ENCODE data around the gene PKD1L1.
A peak's percentile ranks its signal among the peaks of the same experiment; 100 is the strongest.
"Not testable (repeated sequence)": the region's sequence is repeated elsewhere in the genome, so short reads cannot be mapped to it uniquely, and the experiment has no call there.

The PKD1L1 gene

DNA sequence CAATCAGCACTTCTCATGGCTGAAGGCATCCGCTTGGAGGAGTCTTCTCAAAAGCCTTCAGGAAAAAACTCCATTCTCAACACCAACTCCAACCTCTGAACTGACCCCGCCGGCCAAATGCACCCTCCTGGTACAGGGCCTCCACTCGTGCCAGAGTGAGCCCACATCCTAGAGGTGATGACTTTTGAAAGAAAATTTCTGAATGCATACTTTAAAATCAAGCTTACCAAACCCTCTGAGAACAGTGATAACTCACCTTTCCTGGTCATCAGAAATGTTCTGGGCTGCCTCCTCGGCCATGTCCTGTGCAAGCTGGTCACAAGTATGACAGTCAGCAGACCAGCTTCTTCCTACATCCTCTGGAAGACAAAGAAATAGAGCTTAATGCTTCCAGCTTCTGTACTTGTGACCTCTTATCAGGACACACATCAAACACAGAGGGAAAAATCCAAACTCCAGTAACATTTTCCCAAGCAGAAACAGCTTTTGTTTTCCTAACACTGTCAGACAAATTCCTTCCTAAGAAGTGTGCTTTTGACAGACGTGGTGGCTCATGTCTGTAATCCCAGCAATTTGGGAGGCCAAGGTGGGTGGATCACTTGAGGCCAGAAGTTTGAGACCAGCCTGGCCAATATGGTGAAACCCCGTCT lies at the start of gene PKD1L1:
PKD1L1 (minus strand) TSS at position 326 of the 650 bp plus-strand sequence; CDS start at position 300, 26 bp downstream.
- DNase-seq, result peak in 1 of 42 donors; percentile 15
- intact Hi-C loops (cut with DNase I), result loop anchor here (5.0 kb wide), 1 partner anchor 159 kb away; no protein-coding TSS in a partner anchor

GRCh38 chr7:47992446-47992845 lies 44.2 kb upstream of the PKD1L1 start:
- no peak for DNase-seq
- intact Hi-C loops (cut with DNase I), result no loop called here

GRCh38 chr7:47991741-47992311 lies 43.6 kb upstream of the PKD1L1 start:
- intact Hi-C loops (cut with DNase I), result no loop called here

DNA sequence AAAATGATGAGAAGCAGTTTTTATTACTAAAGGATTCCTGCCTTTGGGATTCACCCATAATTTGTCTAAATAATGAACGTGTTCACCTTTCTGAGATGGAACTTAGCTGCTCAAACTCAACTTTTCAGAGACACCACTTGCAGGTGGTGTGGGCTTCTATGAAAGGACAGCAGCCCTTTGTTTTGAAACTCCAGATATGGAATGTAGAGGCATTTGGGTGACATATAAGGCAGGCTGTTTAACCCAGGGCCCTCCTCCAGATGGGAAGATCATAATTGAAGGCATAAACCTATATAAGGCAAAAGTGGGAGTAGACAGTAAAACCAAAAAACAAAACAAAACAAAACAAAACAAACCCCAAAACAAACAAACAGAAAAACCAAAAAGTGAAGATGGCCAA lies 43.0 kb upstream of the PKD1L1 start:
- DNase-seq, result no peak
- intact Hi-C loops (cut with DNase I), result no loop called here

More at GRCh38 chr7:47991741-47992311, 43.6 kb upstream of the PKD1L1 start:
- peak; percentile 59 to 90 (median 78) for DNase-seq

GRCh38 chr7:47990592-47990991 lies 42.3 kb upstream of the PKD1L1 start:
- DNase-seq, result no peak
- intact Hi-C loops (cut with DNase I), result no loop called here

DNA sequence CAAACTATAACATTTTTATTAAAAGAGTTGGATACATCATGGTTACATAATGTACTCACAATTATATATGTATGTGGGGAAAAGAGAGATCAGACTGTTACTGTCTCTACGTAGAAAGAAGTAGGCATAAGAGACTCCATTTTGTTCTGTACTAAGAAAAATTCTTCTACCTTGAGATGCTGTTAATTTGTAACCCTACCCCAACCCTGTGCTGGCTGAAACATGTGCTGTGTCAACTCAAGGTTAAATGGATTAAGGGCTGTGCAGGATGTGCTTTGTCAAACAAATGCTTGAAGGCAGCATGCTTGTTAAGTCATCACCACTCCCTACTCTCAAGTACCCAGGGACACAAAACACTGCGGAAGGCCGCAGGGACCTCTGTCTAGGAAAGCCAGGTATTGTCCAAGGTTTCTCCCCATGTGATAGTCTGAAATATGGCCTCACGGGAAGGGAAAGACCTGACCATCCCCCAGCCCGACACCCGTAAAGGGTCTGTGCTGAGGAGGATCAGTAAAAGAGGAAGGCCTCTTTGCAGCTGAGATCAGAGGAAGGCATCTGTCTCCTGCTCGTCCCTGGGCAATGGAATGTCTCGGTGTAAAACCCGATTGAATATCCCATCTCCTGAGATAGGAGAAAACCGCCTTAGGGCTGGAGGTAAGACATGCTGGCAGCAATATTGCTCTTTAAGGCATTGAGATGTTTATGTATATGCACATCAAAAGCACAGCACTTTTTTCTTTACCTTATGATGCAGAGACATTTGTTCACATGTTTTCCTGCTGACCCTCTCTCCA lies 41.5 kb upstream of the PKD1L1 start:
- DNase-seq; intact Hi-C loops (cut with DNase I): not testable (repeated sequence)

DNA sequence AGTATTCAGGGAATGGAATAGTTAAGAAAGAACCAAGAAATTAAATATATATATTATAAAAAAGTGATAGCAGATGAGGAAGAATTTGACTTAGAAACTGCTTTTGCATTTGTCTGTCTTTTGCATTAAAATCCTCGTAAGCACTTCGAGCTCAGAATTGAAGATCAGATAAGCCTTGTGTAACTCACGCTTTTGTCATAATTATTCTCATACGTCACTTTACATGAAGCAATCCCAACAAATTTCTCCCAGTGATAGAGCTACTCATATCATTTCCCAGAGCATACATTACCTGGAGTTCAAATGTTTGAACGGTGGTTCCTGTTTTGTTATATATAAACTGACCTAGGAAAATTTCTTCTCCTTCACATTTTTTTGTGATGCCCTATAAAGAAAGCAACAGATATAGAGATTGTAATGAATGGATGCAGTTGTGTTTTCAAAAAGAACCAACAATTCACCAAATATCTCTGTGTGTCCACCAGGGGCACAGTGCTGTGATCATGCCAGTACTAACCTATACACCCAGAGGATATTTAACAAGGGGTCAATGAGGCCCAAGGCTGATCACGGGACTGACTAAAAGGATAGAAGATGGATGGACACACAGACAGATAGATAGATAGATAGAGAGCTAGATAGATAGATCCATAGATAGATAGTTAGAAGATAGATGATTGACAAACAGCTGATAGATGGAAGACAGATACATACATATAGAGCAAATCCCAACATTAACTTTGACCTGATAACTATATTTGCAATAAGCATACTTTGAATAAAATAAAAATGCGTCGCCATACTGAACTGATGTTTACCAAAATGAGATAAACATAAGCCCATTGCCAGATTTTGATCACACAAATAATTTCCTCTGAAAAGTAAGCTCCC lies 40.5 kb upstream of the PKD1L1 start:
- intact Hi-C loops (cut with DNase I), result no loop called here
- DNase-seq, result no peak

GRCh38 chr7:47982610-47983009 lies 34.3 kb upstream of the PKD1L1 start:
- DNase-seq, result no peak
- intact Hi-C loops (cut with DNase I), result no loop called here

DNA sequence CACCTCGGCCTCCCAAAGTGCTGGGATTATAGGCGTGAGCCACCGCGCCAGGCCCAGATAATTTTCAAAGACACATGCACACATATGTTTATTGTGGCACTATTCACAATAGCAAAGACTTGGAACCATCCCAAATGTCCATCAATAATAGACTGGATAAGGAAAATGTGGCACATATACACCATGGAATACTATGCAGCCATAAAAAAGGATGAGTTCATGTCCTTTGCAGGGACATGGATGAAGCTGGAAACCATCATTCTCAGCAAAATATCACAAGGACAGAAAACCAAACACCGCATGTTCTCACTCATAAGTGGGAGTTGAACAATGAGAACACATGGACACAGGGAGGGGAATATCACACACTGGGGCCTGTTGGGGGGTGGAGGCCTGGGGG lies 32.4 kb upstream of the PKD1L1 start:
- intact Hi-C loops (cut with DNase I); DNase-seq: not testable (repeated sequence)

- intact Hi-C loops (cut with DNase I), result loop anchor here (10.0 kb wide), 1 partner anchor 115 kb away; no protein-coding TSS in a partner anchor
- no peak for DNase-seq
Observed at GRCh38 chr7:47979832-47980181, 31.5 kb upstream of the PKD1L1 start.

- intact Hi-C loops (cut with DNase I), result loop anchor here (10.0 kb wide), 1 partner anchor 116 kb away; no protein-coding TSS in a partner anchor
- DNase-seq, result peak; percentile 85 to 97 (median 92)
Observed at GRCh38 chr7:47979145-47979831, 31.0 kb upstream of the PKD1L1 start, which contains the start of gene HUS1. TSS of gene HUS1 (minus strand) at chr7:47979615. CDS start at chr7:47979519, 96 bp downstream.

GRCh38 chr7:47978790-47979144 lies 30.5 kb upstream of the PKD1L1 start:
- DNase-seq, result no peak
- intact Hi-C loops (cut with DNase I), result loop anchor here (10.0 kb wide), 1 partner anchor 116 kb away; no protein-coding TSS in a partner anchor

GRCh38 chr7:47973739-47974138 lies 25.5 kb upstream of the PKD1L1 start:
- no peak for DNase-seq
- intact Hi-C loops (cut with DNase I), result loop anchor here (10.0 kb wide), 1 partner anchor 121 kb away; no protein-coding TSS in a partner anchor

DNA sequence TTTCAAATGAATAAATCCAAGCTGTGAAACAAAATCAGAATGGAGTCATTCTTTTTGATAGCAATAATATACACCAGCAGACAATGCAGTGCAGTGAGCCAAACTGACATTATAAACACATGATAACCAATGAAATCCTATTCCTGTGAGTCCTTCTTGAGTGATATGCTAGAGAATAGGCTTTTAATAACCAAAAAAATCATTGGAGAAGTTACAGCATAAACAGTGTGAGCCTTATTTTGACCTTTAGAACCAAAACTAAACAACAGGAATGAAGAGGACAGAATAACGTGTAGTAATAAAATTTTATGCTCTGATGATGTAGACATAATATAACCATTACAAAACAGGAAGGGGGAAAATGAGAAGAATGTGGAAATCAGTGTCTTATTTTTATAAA lies 22.5 kb upstream of the PKD1L1 start:
- intact Hi-C loops (cut with DNase I), result loop anchor here (10.0 kb wide), 1 partner anchor 124 kb away; no protein-coding TSS in a partner anchor
- no peak for DNase-seq

GRCh38 chr7:47968847-47969774 lies 20.8 kb upstream of the PKD1L1 start:
- intact Hi-C loops (cut with DNase I), result no loop called here
- peak in 41 of 42 donors; percentile 34 to 86 (median 69) for DNase-seq

DNA sequence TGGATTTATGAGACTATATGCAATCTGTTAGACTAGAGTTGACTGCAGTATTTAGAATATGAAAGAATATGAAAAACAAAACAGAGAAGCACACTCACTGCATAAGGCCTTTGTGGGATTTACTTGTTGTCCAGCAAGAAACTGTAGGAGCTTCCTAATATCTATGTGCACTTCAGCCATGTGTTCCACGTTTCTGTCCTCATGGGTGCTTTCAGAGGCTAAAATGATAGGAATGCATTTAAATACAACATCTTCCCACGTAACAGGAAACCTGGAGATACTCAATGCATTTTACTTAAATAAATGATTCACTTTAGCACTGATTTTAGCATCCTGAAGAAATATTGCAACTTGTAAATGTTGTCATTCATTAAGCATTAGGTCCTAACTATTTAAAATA lies 19.4 kb upstream of the PKD1L1 start:
- intact Hi-C loops (cut with DNase I), result no loop called here
- DNase-seq, result no peak

- DNase-seq, result no peak
- intact Hi-C loops (cut with DNase I), result no loop called here
Observed at GRCh38 chr7:47967123-47967522, 18.9 kb upstream of the PKD1L1 start.

Measured in head of caudate nucleus (tissue), 42 donors.